GM23338 (cell line): ENCODE measurements around the gene ARMH1. TPM values are rescaled to one million over a fixed set of nuclear protein-coding genes. Genes with fewer than 3 reads are reported as not detected.

Experiments used
- ATAC-seq: fragments of 200-7000 bp; cut with Tn5 transposase; 3 replicates; pipeline ENCODE4 v1.9.1; 2020
- DNase-seq: peaks from one replicate; pipeline ENCODE4 v3.0.0-alpha.2; 2015; ENCODE audit warnings: low spot score
- H2AFZ ChIP-seq: fragments of 200-600 bp; sonication (generic); 2 replicates; pipeline ENCODE4 v1.8.0; 2016; ENCODE audit warnings: antibody characterized with exemption, mild to moderate bottlenecking, moderate library complexity
- H3F3A ChIP-seq: fragments of 200-600 bp; sonication (generic); replicated peaks from 2 replicates; pipeline ENCODE4 v1.8.0; 2017; ENCODE audit warnings: antibody characterized with exemption, mixed run types, low read depth
- H3K27ac ChIP-seq: fragments of 200-600 bp; sonication (generic); 2 replicates; pipeline ENCODE4 v1.6.1; 2016; ENCODE audit warnings: low read depth
- H3K27me3 ChIP-seq: fragments of 200-600 bp; sonication (generic); 2 replicates; pipeline ENCODE4 v1.8.0; 2016; ENCODE audit warnings: mild to moderate bottlenecking, mixed run types, moderate library complexity; ENCODE audit not compliant: insufficient read depth
- H3K36me3 ChIP-seq: fragments of 200-600 bp; sonication (generic); 2 replicates; pipeline ENCODE4 v1.8.0; 2016; ENCODE audit warnings: mild to moderate bottlenecking; ENCODE audit not compliant: insufficient read depth
- H3K4me1 ChIP-seq: fragments of 200-600 bp; sonication (generic); 2 replicates; pipeline ENCODE4 v1.8.0; 2016; ENCODE audit warnings: mild to moderate bottlenecking, moderate library complexity; ENCODE audit not compliant: insufficient read depth
- H3K4me2 ChIP-seq: fragments of 200-600 bp; sonication (generic); 2 replicates; pipeline ENCODE4 v1.7.1; 2017; ENCODE audit warnings: mixed run types
- H3K4me3 ChIP-seq: fragments of 200-600 bp; sonication (generic); 2 replicates; pipeline ENCODE4 v1.6.1; 2016; ENCODE audit warnings: mixed run types
- H3K79me2 ChIP-seq: fragments of 200-600 bp; sonication (generic); replicated peaks from 2 replicates; pipeline ENCODE4 v1.8.0; 2017; ENCODE audit warnings: mild to moderate bottlenecking; ENCODE audit not compliant: insufficient read depth
- H3K9me2 ChIP-seq: fragments of 200-600 bp; sonication (generic); 2 replicates; pipeline ENCODE4 v1.8.0; 2017; ENCODE audit not compliant: insufficient read depth
- H4K20me1 ChIP-seq: fragments of 200-600 bp; sonication (generic); replicated peaks from 2 replicates; pipeline ENCODE4 v1.8.0; 2017; ENCODE audit warnings: mild to moderate bottlenecking; ENCODE audit not compliant: insufficient read depth
- H3K27ac Mint-ChIP-seq: 2 replicates; pipeline ENCODE4 v1.8.0; 2020; ENCODE audit warnings: inconsistent platforms, mild to moderate bottlenecking, moderate library complexity, mixed read lengths
- H3K27me3 Mint-ChIP-seq: 3 replicates; pipeline ENCODE4 v1.8.0; 2022; ENCODE audit warnings: low read depth, mild to moderate bottlenecking, moderate library complexity, mixed read lengths, inconsistent platforms; ENCODE audit not compliant: insufficient read depth, poor library complexity
- H3K36me3 Mint-ChIP-seq: 3 replicates; pipeline ENCODE4 v1.8.0; 2021; ENCODE audit warnings: low read depth, mild to moderate bottlenecking, inconsistent platforms, moderate library complexity, mixed read lengths
- H3K4me1 Mint-ChIP-seq: 3 replicates; pipeline ENCODE4 v1.8.0; 2020; ENCODE audit warnings: mild to moderate bottlenecking, inconsistent platforms, mixed read lengths
- H3K4me3 Mint-ChIP-seq: 3 replicates; pipeline ENCODE4 v1.8.0; 2021; ENCODE audit warnings: moderate library complexity, mild to moderate bottlenecking, inconsistent platforms, mixed read lengths
- H3K9me3 Mint-ChIP-seq: 3 replicates; pipeline ENCODE4 v1.8.0; 2020; ENCODE audit warnings: moderate library complexity, mild to moderate bottlenecking, inconsistent platforms, mixed read lengths
- CREB1 ChIP-seq: fragments of 250-450 bp; sonication (Bioruptor Pico); IDR thresholded peaks from 2 replicates; pipeline ENCODE4 v1.5.0; 2020; ENCODE audit warnings: low read depth, mild to moderate bottlenecking, moderate library complexity
- CTCF ChIP-seq, 2 experiments: fragments of 200-600 bp in 1 of 2; sonication (generic) in 1 of 2; conservative IDR thresholded peaks; 2 replicates each; pipeline versions ENCODE4 v1.5.1 to v1.6.1; 2016 to 2017; ENCODE audit warnings: antibody characterized with exemption in 2 of 2, low read depth in 2 of 2, mild to moderate bottlenecking in 2 of 2, moderate library complexity in 1 of 2
- ETS1 ChIP-seq: IDR thresholded peaks from 2 replicates; pipeline ENCODE4 v1.6.1; 2016; ENCODE audit warnings: antibody characterized with exemption
- EZH2 ChIP-seq: fragments of 200-600 bp; sonication (generic); IDR thresholded peaks from one replicate; pipeline ENCODE4 v1.8.0; 2017; ENCODE audit warnings: antibody characterized with exemption, mild to moderate bottlenecking, low read depth; ENCODE audit not compliant: unreplicated experiment
- EZH2phosphoT487 ChIP-seq: fragments of 200-600 bp; sonication (generic); IDR thresholded peaks from one replicate; pipeline ENCODE4 v1.8.1; 2018; ENCODE audit warnings: antibody characterized with exemption; ENCODE audit not compliant: unreplicated experiment
- JUNB ChIP-seq: IDR thresholded peaks from one replicate; pipeline ENCODE4 v1.6.1; 2016; ENCODE audit warnings: antibody characterized with exemption; ENCODE audit not compliant: unreplicated experiment
- NANOG ChIP-seq: IDR thresholded peaks from 2 replicates; pipeline ENCODE4 v1.6.1; 2016; ENCODE audit warnings: antibody characterized with exemption, borderline replicate concordance
- POLR2AphosphoS5 ChIP-seq: IDR thresholded peaks from 2 replicates; pipeline ENCODE4 v1.6.1; 2016; ENCODE audit warnings: antibody characterized with exemption, low read depth
- REST ChIP-seq: IDR thresholded peaks from one replicate; pipeline ENCODE4 v1.6.1; 2018; ENCODE audit warnings: antibody characterized with exemption; ENCODE audit not compliant: unreplicated experiment
- STAT1 ChIP-seq: IDR thresholded peaks from one replicate; pipeline ENCODE4 v1.6.1; 2016; ENCODE audit warnings: antibody characterized with exemption; ENCODE audit not compliant: unreplicated experiment
- ZNF114 ChIP-seq: fragments of 250-450 bp; sonication (Bioruptor Pico); IDR thresholded peaks from 2 replicates; pipeline ENCODE4 v1.5.0; 2020; ENCODE audit warnings: mild to moderate bottlenecking, moderate library complexity
- ZNF331 ChIP-seq: fragments of 250-450 bp; sonication (Bioruptor Pico); IDR thresholded peaks from 2 replicates; pipeline ENCODE4 v1.5.0; 2020; ENCODE audit warnings: low read depth, mild to moderate bottlenecking, moderate library complexity
- polyA plus RNA-seq: library from polyadenylated mRNA; unstranded; fragments of >200 nt; fragmentation: Nextera tagmentation; extraction: Ambion mirVana; gene quantifications from 2 replicates; pipeline ENCODE4 v1.2.1, GENCODE V29; 2016
- total RNA-seq: library from RNA; depleted of rRNA; stranded (reverse); fragments of >200 nt; shearing (Covaris generic); gene quantifications from 2 replicates; pipeline ENCODE4 v1.2.3, GENCODE V29; 2014

ARMH1 gene
- total and polyA plus RNA-seq, 2 experiments from 2014 or later: 0.31 TPM; not detected in 1

GRCh38 chr1:44694863-44695478 is 20.5 kb downstream of the ARMH1 start (continued):
- TF ChIP-seq POLR2AphosphoS5 (no peak), EZH2phosphoT487 (no peak), ZNF331 (CRISPR knock-in tag) (no peak), JUNB (no peak), CREB1 (CRISPR knock-in tag) (no peak), STAT1 (no peak)

GRCh38 chr1:44695671-44696070 is 21.2 kb downstream of the ARMH1 start:
- no peak overlapping the region for H3K4me3 ChIP-seq
- no peak overlapping the region for H2AFZ ChIP-seq
- ATAC-seq: no peak
- Mint-ChIP-seq H3K36me3 (no peaks in the 10 kb centered on the region), H3K4me3 (no peak overlapping the region), H3K27ac (no peak overlapping the region), H3K4me1 (no peaks in the 10 kb centered on the region), H3K27me3 (peaks cover 4% of the 10 kb centered on the region), H3K9me3 (no peaks in the 10 kb centered on the region)
- no peaks in the 10 kb centered on the region for H3K27me3 ChIP-seq
- no peaks in the 10 kb centered on the region for H3F3A ChIP-seq
- no peak overlapping the region for H3K4me2 ChIP-seq
- H3K79me2 ChIP-seq: no peaks in the 10 kb centered on the region
- H3K36me3 ChIP-seq: no peaks in the 10 kb centered on the region
- no peak overlapping the region for H3K27ac ChIP-seq
- H4K20me1 ChIP-seq: no peaks in the 10 kb centered on the region
- no peaks in the 10 kb centered on the region for H3K9me2 ChIP-seq
- no peaks in the 10 kb centered on the region for H3K4me1 ChIP-seq
- DNase-seq: no peak
- TF ChIP-seq POLR2AphosphoS5: no peak
- TF ChIP-seq EZH2: no peak
- no peak for TF ChIP-seq CREB1 (CRISPR knock-in tag)
- no peak for TF ChIP-seq STAT1
- TF ChIP-seq NANOG: no peak
- TF ChIP-seq CTCF (conservative IDR thresholded peaks at IDR 0.05; ENCODE audit: low read depth in 2 of 2): no peak
- no peak for TF ChIP-seq ETS1
- no peak for TF ChIP-seq REST
- no peak for TF ChIP-seq ZNF114 (CRISPR knock-in tag)
- TF ChIP-seq ZNF331 (CRISPR knock-in tag): no peak
- TF ChIP-seq EZH2phosphoT487: no peak
